ENCODE measurements around the gene PSENEN. TPM values are rescaled to one million over a fixed set of nuclear protein-coding genes. Genes with fewer than 3 reads are reported as not detected.
A peak's percentile ranks its signal among the peaks of the same experiment; 100 is the strongest.

PSENEN gene
- total and polyA plus RNA-seq, 9 of the 15 experiments (the other 6 are each of a cell fraction or from before 2014, with no cell fraction given), result 34.5 to 299 (median 61.1) TPM

DNA sequence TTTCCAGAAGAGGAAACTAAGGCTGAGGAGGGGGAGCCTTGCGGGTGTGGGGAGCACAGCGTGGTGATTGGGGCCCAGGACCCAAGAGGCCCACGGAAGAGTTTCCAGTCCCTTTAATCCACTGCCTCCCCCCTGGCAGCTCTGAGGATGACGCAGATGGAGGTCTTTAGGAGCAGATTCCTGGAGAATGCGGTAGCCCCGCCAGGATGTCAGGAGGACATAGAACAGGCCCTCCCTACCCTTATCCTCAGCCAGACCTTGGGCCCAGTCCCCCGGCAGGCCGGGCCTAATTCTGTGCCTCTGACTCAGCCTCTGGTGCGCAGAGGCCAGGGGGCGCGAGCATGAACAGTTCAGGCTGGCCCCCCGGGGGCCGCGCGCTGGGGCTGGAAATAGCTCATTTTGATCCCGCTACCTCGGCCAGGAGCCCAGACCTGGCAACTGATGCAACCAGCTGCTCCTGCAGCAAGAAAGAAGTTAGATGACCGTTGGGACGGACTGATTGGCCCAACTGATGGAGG lies 11.8 kb downstream of the PSENEN start (continued):
- TF ChIP-seq PKNOX1 (IDR thresholded peaks at IDR 0.05) (no peak), POLR2G (IDR thresholded peaks at IDR 0.05; ENCODE audit: low read depth, low read length) (peak; percentile 69), CBX3 (IDR thresholded peaks at IDR 0.05; ENCODE audit: borderline replicate concordance in 1 of 2, low read length in 2 of 2) (no peak), DPF2 (IDR thresholded peaks at IDR 0.05) (peak; percentile 35), ZBTB17 (CRISPR knock-in tag; IDR thresholded peaks at IDR 0.05) (no peak), HNRNPUL1 (IDR thresholded peaks at IDR 0.05; ENCODE audit: low read length) (no peak), E2F8 (IDR thresholded peaks at IDR 0.05; ENCODE audit: low read depth, partially characterized antibody) (no peak), CEBPB (tag; IDR thresholded peaks at IDR 0.05) (0 out of 2 replicates have a peak, but pooled peaks have one; percentile 13), CTCF (IDR thresholded peaks at IDR 0.05 in 2 of 3, conservative IDR thresholded peaks at IDR 0.05 in 1 of 3; ENCODE audit: insufficient read depth in 2 of 3, low read depth in 1 of 3, low read length in 3 of 3) (no peak), POLR2AphosphoS5 (IDR thresholded peaks at IDR 0.05; ENCODE audit: control insufficient read depth, insufficient read depth, low read depth, low read length) (0 out of 2 replicates have a peak, but pooled peaks have one; percentile 13)
- TF ChIP-seq, protein P1, sequence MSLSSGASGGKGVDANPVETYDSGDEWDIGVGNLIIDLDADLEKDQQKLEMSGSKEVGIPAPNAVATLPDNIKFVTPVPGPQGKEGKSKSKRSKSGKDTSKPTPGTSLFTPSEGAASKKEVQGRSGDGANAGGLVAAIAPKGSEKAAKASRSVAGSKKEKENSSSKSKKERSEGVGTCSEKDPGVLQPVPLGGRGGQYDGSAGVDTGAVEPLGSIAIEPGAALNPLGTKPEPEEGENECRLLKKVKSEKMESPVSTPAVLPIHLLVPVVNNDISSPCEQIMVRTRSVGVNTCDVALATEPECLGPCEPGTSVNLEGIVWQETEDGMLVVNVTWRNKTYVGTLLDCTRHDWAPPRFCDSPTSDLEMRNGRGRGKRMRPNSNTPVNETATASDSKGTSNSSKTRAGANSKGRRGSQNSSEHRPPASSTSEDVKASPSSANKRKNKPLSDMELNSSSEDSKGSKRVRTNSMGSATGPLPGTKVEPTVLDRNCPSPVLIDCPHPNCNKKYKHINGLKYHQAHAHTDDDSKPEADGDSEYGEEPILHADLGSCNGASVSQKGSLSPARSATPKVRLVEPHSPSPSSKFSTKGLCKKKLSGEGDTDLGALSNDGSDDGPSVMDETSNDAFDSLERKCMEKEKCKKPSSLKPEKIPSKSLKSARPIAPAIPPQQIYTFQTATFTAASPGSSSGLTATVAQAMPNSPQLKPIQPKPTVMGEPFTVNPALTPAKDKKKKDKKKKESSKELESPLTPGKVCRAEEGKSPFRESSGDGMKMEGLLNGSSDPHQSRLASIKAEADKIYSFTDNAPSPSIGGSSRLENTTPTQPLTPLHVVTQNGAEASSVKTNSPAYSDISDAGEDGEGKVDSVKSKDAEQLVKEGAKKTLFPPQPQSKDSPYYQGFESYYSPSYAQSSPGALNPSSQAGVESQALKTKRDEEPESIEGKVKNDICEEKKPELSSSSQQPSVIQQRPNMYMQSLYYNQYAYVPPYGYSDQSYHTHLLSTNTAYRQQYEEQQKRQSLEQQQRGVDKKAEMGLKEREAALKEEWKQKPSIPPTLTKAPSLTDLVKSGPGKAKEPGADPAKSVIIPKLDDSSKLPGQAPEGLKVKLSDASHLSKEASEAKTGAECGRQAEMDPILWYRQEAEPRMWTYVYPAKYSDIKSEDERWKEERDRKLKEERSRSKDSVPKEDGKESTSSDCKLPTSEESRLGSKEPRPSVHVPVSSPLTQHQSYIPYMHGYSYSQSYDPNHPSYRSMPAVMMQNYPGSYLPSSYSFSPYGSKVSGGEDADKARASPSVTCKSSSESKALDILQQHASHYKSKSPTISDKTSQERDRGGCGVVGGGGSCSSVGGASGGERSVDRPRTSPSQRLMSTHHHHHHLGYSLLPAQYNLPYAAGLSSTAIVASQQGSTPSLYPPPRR (CRISPR knock-in tag; IDR thresholded peaks at IDR 0.05; ENCODE audit: borderline replicate concordance), result no peak
- TF ChIP-seq, protein P2, sequence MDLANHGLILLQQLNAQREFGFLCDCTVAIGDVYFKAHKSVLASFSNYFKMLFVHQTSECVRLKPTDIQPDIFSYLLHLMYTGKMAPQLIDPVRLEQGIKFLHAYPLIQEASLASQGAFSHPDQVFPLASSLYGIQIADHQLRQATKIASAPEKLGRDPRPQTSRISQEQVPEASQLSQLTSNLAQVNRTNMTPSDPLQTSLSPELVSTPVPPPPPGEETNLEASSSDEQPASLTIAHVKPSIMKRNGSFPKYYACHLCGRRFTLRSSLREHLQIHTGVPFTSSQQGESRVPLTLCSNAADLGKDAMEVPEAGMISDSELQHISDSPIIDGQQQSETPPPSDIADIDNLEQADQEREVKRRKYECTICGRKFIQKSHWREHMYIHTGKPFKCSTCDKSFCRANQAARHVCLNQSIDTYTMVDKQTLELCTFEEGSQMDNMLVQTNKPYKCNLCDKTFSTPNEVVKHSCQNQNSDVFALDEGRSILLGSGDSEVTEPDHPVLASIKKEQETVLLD (IDR thresholded peaks at IDR 0.05), result 0 out of 2 replicates have a peak, but pooled peaks have one; percentile 43
- TF ChIP-seq, protein P3, sequence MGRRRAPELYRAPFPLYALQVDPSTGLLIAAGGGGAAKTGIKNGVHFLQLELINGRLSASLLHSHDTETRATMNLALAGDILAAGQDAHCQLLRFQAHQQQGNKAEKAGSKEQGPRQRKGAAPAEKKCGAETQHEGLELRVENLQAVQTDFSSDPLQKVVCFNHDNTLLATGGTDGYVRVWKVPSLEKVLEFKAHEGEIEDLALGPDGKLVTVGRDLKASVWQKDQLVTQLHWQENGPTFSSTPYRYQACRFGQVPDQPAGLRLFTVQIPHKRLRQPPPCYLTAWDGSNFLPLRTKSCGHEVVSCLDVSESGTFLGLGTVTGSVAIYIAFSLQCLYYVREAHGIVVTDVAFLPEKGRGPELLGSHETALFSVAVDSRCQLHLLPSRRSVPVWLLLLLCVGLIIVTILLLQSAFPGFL (CRISPR knock-in tag; IDR thresholded peaks at IDR 0.05), result no peak
